SU-DHL-6 (cell line): Measurements from ENCODE around the gene TEKT3.

Experiments
- H2AFZ ChIP-seq: fragments of 200-600 bp; sonication (generic); 2 replicates; pipeline ENCODE4 v1.6.1; 2014; ENCODE audit warnings: low read depth, mild to moderate bottlenecking, moderate library complexity, mixed read lengths, antibody characterized with exemption, low read length; ENCODE audit not compliant: severe bottlenecking
- H3F3A ChIP-seq: fragments of 200-600 bp; shearing (Covaris generic); 2 replicates; pipeline ENCODE4 v1.6.0; 2016; ENCODE audit warnings: antibody characterized with exemption, mild to moderate bottlenecking; ENCODE audit not compliant: insufficient read depth
- H3K27ac ChIP-seq: fragments of 200-600 bp; sonication (generic); 2 replicates; pipeline ENCODE4 v1.5.1; 2016; ENCODE audit warnings: low read depth, mild to moderate bottlenecking, low read length, moderate library complexity, mixed read lengths
- H3K27me3 ChIP-seq: fragments of 200-600 bp; sonication (generic), shearing (Covaris generic); 2 replicates; pipeline ENCODE4 v1.6.0; 2014; ENCODE audit warnings: mild to moderate bottlenecking, low read length
- H3K36me3 ChIP-seq: fragments of 200-600 bp; sonication (generic); 2 replicates; pipeline ENCODE4 v1.6.1; 2014; ENCODE audit warnings: mild to moderate bottlenecking, low read length, mixed read lengths
- H3K4me2 ChIP-seq: fragments of 300-600, 200-600 bp; shearing (Covaris generic), sonication (generic); 2 replicates; pipeline ENCODE4 v1.6.0; 2014; ENCODE audit warnings: low read length, low read depth, mild to moderate bottlenecking; ENCODE audit not compliant: poor library complexity, severe bottlenecking
- H3K4me3 ChIP-seq: fragments of 200-600 bp; sonication (generic); 2 replicates; pipeline ENCODE4 v1.5.1; 2014; ENCODE audit warnings: antibody characterized with exemption, low read length, mild to moderate bottlenecking, mixed read lengths; ENCODE audit not compliant: insufficient read depth, poor library complexity, severe bottlenecking
- H3K79me2 ChIP-seq: fragments of 200-600 bp; sonication (generic); 2 replicates; pipeline ENCODE4 v1.6.1; 2014; ENCODE audit warnings: mild to moderate bottlenecking, low read length, moderate library complexity; ENCODE audit not compliant: insufficient read depth
- H3K9ac ChIP-seq: fragments of 200-600 bp; sonication (generic); 2 replicates; pipeline ENCODE4 v1.7.0; 2014; ENCODE audit warnings: mild to moderate bottlenecking, low read length
- H3K9me2 ChIP-seq: fragments of 200-600 bp; sonication (generic); replicated peaks from 2 replicates; pipeline ENCODE4 v1.6.1; 2014; ENCODE audit warnings: low read length; ENCODE audit not compliant: insufficient read depth
- H3K9me3 ChIP-seq: fragments of 200-600 bp; sonication (generic); 2 replicates; pipeline ENCODE4 v1.6.1; 2014; ENCODE audit warnings: low read length, mixed read lengths; ENCODE audit not compliant: insufficient read depth
- H4K20me1 ChIP-seq: fragments of 200-600 bp; sonication (generic); 2 replicates; pipeline ENCODE4 v1.6.1; 2014; ENCODE audit warnings: low read depth, mild to moderate bottlenecking, antibody characterized with exemption, low read length, moderate library complexity, mixed read lengths
- CTCF ChIP-seq: fragments of 200-600 bp; sonication (generic); IDR thresholded peaks from one replicate; pipeline ENCODE4 v1.5.1; 2017; ENCODE audit warnings: antibody characterized with exemption, mild to moderate bottlenecking, low read length, moderate library complexity; ENCODE audit not compliant: insufficient read depth, poor library complexity, severe bottlenecking
- EZH2phosphoT487 ChIP-seq: fragments of 200-600 bp; sonication (generic), shearing (Covaris generic); conservative IDR thresholded peaks from 2 replicates; pipeline ENCODE4 v1.6.1; 2018; ENCODE audit warnings: mild to moderate bottlenecking, antibody characterized with exemption, low read length, moderate library complexity, mixed read lengths

Gene TEKT3

GRCh38 chr17:15293558-15293957 lies 47.8 kb downstream of the TEKT3 start:
- H3F3A ChIP-seq: no peaks in the 10 kb centered on the region

DNA sequence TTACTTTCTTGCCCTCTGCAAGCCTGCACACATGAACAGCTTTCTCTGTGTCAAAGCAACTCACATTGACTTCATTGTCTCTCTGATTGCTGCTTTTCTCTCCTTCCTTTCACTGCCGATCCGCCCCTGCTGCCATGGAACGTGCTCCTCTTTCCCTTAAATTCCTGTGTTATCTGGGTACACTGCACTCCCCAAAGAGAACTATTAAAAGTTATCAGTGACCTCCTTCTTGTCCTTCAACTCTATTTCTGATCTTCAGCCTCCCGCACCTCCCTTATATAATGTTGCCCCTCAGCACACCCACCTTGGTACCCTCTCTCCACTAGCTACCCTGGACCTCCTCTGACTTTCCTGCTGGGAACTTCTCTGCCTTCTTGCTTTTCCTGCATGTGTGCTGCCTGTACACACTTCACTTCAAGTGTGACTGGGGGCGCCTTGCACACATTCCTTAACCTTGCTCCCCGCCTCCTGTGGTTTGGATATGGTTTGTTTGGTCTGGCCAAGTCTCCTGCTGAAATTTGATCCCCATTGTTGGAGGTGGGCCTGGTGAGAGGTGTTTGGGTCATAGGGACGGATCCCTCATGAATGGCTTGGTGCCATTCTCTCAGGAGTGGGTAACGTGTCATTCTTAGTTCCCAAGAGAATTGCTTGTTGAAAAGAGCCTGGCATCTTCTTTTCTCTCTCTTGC lies 49.6 kb downstream of the TEKT3 start:
- H3K27me3 ChIP-seq: no peaks in the 10 kb centered on the region
- no peak overlapping the region for H2AFZ ChIP-seq
- no peaks in the 10 kb centered on the region for H4K20me1 ChIP-seq
- H3K36me3 ChIP-seq: no peaks in the 10 kb centered on the region
- H3K9me2 ChIP-seq: no peaks in the 10 kb centered on the region
- H3F3A ChIP-seq: no peaks in the 10 kb centered on the region
- H3K9me3 ChIP-seq: no peaks in the 10 kb centered on the region
- no peaks in the 10 kb centered on the region for H3K79me2 ChIP-seq
- H3K4me3 ChIP-seq: no peak overlapping the region
- no peak overlapping the region for H3K27ac ChIP-seq
- H3K4me2 ChIP-seq: no peak overlapping the region
- TF ChIP-seq CTCF: no peak
- no peak for TF ChIP-seq EZH2phosphoT487
- no peak overlapping the region for H3K9ac ChIP-seq

More at GRCh38 chr17:15293558-15293957, 47.8 kb downstream of the TEKT3 start:
- Histone ChIP-seq H3K9ac (no peak overlapping the region), H3K4me3 (no peak overlapping the region), H3K27me3 (no peaks in the 10 kb centered on the region), H3K9me2 (no peaks in the 10 kb centered on the region), H3K9me3 (no peaks in the 10 kb centered on the region), H3K4me2 (no peak overlapping the region), H4K20me1 (no peaks in the 10 kb centered on the region), H3K79me2 (no peaks in the 10 kb centered on the region), H3K27ac (no peak overlapping the region), H2AFZ (no peak overlapping the region), H3K36me3 (no peaks in the 10 kb centered on the region)
- TF ChIP-seq CTCF: no peak
- no peak for TF ChIP-seq EZH2phosphoT487

DNA sequence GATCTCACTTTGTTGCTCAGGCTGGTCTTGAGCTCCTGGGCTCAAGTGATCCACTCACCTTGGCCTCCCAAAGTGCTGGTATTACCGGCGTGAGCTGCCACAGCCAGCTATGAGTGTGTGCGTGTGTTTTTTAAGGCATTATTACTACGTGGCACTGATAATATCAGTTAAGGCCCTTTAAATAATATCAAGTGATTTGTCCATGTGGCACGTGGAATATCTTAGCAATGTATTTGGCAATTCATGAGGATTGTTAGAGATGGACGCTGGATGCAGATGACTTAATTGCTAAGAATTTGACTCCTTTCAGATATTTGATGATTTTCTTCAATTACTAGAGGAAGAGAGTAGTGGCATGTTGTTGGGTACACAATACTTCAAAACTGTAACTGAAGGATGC lies 50.8 kb downstream of the TEKT3 start:
- Histone ChIP-seq H3K27me3 (no peaks in the 10 kb centered on the region), H3K79me2 (no peaks in the 10 kb centered on the region), H3K9me3 (no peaks in the 10 kb centered on the region), H3F3A (no peaks in the 10 kb centered on the region), H3K9ac (no peak overlapping the region), H2AFZ (no peak overlapping the region), H4K20me1 (no peaks in the 10 kb centered on the region), H3K4me2 (no peak overlapping the region), H3K4me3 (no peak overlapping the region), H3K27ac (no peak overlapping the region), H3K9me2 (no peaks in the 10 kb centered on the region), H3K36me3 (no peaks in the 10 kb centered on the region)
- TF ChIP-seq EZH2phosphoT487 (no peak), CTCF (no peak)
